Uterus (tissue), 4 donors: ENCODE data around the gene C15orf61. TPM values are rescaled to one million over a fixed set of nuclear protein-coding genes. Genes with fewer than 3 reads are reported as not detected.

Experiments
- DNase-seq, 2 donors: peaks; one replicate each; pipeline ENCODE4 v3.0.0-alpha.2; 2019 to 2020
- H3K27ac ChIP-seq, 2 donors: fragments of 200-600 bp; sonication (generic); 1 replicate in 1 of 2; 2 replicates in 1 of 2; pipeline ENCODE4 v1.5.1; 2016 to 2018
- H3K27me3 ChIP-seq, 2 donors: fragments of 200-600 bp; sonication (generic); one replicate each; pipeline ENCODE4 v1.5.1; 2018 to 2019; ENCODE audit warnings: control low read depth in 1 of 2
- H3K36me3 ChIP-seq, 2 donors: fragments of 200-600 bp; sonication (generic); one replicate each; pipeline ENCODE4 v1.5.1; 2019; ENCODE audit warnings: control low read depth in 1 of 2
- H3K4me1 ChIP-seq, 2 donors: fragments of 200-600 bp; sonication (generic); one replicate each; pipeline ENCODE4 v1.5.1; 2018 to 2019; ENCODE audit warnings: control low read depth in 1 of 2
- H3K4me3 ChIP-seq, 2 donors: fragments of 200-600 bp; sonication (generic); 1 replicate in 1 of 2; 2 replicates in 1 of 2; pipeline ENCODE4 v1.5.1; 2018 to 2019; ENCODE audit warnings: mild to moderate bottlenecking in 1 of 2
- H3K9me3 ChIP-seq, 2 donors: fragments of 200-600 bp; sonication (generic); one replicate each; pipeline ENCODE4 v1.5.1; 2019; ENCODE audit warnings: control low read depth in 1 of 2
- CTCF ChIP-seq, 4 experiments: fragments of 200-600 bp in 2 of 4; fragments of 450-650 bp in 2 of 4; sonication (generic) in 2 of 4; IDR thresholded peaks; one replicate each; pipeline ENCODE4 v1.5.1; 2016 to 2019; ENCODE audit warnings: antibody characterized with exemption in 4 of 4, mild to moderate bottlenecking in 2 of 4, moderate library complexity in 1 of 4
- POLR2A ChIP-seq, 2 donors: fragments of 450-650 bp; IDR thresholded peaks; one replicate each; pipeline ENCODE4 v1.6.1; 2016; ENCODE audit warnings: antibody characterized with exemption in 2 of 2, mild to moderate bottlenecking in 1 of 2, moderate library complexity in 1 of 2
- intact Hi-C: fragments of 100-400 bp; cut with DNase I; formaldehyde crosslinking; loops from one replicate; pipeline ENCODE4 v1.15.1; 2023; ENCODE audit warnings: low total_unique reads
- total RNA-seq, 4 donors: library from RNA; depleted of rRNA in 3 of 4; stranded (reverse); fragments of >200 nt in 3 of 4; gene quantifications; one replicate each; pipeline versions ENCODE4 v1.1.0 to v1.2.4, GENCODE V29; 2014 to 2023
- donor health status: DM: yes; HTN: yes; CAD: no.

The C15orf61 gene
- total RNA-seq, 4 donors from 2014 or later, result 0.51 to 11.5 (median 4.9) TPM

DNA sequence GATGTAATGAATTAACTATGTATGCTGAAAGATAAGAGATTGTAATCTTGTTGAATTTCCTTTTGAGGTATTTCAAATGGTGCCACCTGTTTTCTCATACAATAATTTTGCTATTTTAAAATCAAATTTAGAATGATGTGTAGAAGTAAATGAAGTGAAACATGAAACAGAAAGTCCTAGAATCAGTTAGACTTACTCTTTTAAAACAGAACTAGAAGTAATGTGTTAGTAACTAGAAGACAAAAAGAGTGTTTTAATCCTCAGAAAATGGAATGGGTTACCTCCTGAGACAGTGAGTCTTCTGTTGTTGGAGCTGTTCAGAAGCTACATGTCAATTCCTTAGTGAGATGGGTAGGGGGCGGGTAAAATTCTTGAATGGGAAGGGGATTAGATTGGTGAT, 13.4 kb downstream of the C15orf61 start:
- no peak for DNase-seq
- TF ChIP-seq CTCF (IDR thresholded peaks at IDR 0.05) (no peak), POLR2A (IDR thresholded peaks at IDR 0.05) (no peak)
- H3K36me3 ChIP-seq, result no peaks in the 10 kb centered on the region
- H3K4me1 ChIP-seq, result no peaks in the 10 kb centered on the region
- H3K9me3 ChIP-seq, result no peaks in the 10 kb centered on the region
- no peak overlapping the region for H3K4me3 ChIP-seq
- no peak overlapping the region for H3K27ac ChIP-seq
- no peaks in the 10 kb centered on the region for H3K27me3 ChIP-seq
- intact Hi-C loops, result no loop called here

DNA sequence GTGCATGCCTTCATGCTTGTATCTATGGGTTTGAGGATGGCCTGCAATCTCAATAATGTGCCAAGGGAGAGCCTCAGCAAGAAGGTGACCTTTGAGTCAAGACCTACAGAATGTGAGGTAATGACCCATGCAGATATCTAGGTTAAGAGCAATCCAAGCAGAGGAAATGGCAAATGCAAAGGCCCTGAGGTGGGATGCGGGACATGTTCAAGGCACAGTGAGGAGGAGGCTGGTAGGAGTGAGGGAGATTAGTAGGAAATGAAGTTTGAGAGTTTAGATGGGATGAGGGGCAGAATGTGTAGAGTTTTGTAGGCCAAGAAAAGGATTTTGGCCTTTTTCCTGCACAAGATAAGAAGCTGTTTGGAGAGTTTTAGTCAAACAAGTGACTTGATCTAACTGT, 16.8 kb downstream of the C15orf61 start:
- intact Hi-C loops, result no loop called here
- H3K9me3 ChIP-seq, result no peaks in the 10 kb centered on the region
- DNase-seq, result no peak
- H3K27me3 ChIP-seq, result no peaks in the 10 kb centered on the region
- H3K4me1 ChIP-seq, result no peaks in the 10 kb centered on the region
- TF ChIP-seq CTCF (IDR thresholded peaks at IDR 0.05) (no peak), POLR2A (IDR thresholded peaks at IDR 0.05) (no peak)
- no peaks in the 10 kb centered on the region for H3K36me3 ChIP-seq
- no peak overlapping the region for H3K27ac ChIP-seq
- no peak overlapping the region for H3K4me3 ChIP-seq

GRCh38 chr15:67542420-67543347, 21.8 kb downstream of the C15orf61 start, which contains the start of gene MAP2K5:
Gene MAP2K5, plus strand, starts transcription at chr15:67542703. Its CDS starts 633 bp downstream, at chr15:67543336.
- TF ChIP-seq CTCF (IDR thresholded peaks at IDR 0.05) (no peak), POLR2A (IDR thresholded peaks at IDR 0.05) (peak; percentile 33 to 68)
- Histone ChIP-seq H3K27ac (peak within 1 kb of the TSS; percentile 81 to 87), H3K27me3 (no peaks in the 10 kb centered on the region), H3K4me3 (peak within 1 kb of the TSS; percentile 80 to 82), H3K9me3 (no peaks in the 10 kb centered on the region), H3K36me3 (no peaks in the 10 kb centered on the region), H3K4me1 (peaks cover 0 to 8% of the 10 kb centered on the region in 2 donors)
- intact Hi-C loops, result no loop called here
- peak; percentile 78 to 84 for DNase-seq

- TF ChIP-seq POLR2A (IDR thresholded peaks at IDR 0.05) (no peak), CTCF (IDR thresholded peaks at IDR 0.05) (no peak)
- Histone ChIP-seq H3K36me3 (no peaks in the 10 kb centered on the region), H3K4me1 (peaks cover 0 to 8% of the 10 kb centered on the region in 2 donors), H3K4me3 (peak overlapping the region; percentile 80 to 82), H3K9me3 (no peaks in the 10 kb centered on the region), H3K27me3 (no peaks in the 10 kb centered on the region), H3K27ac (peak overlapping the region; percentile 81 to 87)
- no peak for DNase-seq
- intact Hi-C loops, result no loop called here
These were observed 22.4 kb downstream of the C15orf61 start for GRCh38 chr15:67543348-67543718.

DNA sequence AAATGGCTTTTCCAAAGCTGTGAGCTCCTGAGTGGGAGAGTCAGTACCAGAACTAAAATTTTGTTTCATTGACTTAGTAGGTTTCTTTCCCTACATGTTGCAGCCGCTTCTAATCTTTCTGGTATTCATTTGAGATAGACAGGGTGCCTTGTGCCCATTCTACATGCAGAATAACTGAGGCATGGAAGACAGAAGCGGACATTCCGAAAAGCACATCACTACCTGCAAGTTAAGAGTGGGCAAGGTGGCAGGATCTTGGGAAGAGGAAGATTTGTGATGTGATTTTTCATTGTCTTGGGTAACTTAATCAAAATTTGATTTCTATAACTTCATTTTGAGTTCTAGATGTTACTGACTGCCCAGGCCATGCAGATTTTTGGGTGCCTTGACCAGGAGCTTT, 23.5 kb downstream of the C15orf61 start:
- no peaks in the 10 kb centered on the region for H3K9me3 ChIP-seq
- H3K27me3 ChIP-seq, result no peaks in the 10 kb centered on the region
- H3K4me3 ChIP-seq, result no peak overlapping the region
- TF ChIP-seq CTCF (IDR thresholded peaks at IDR 0.05) (no peak), POLR2A (IDR thresholded peaks at IDR 0.05) (no peak)
- intact Hi-C loops, result no loop called here
- DNase-seq, result no peak
- H3K27ac ChIP-seq, result no peak overlapping the region
- no peaks in the 10 kb centered on the region for H3K36me3 ChIP-seq
- peaks cover 0 to 8% of the 10 kb centered on the region in 2 donors for H3K4me1 ChIP-seq
